Measurements from ENCODE around the gene FCHSD2. TPM values are rescaled to one million over a fixed set of nuclear protein-coding genes. Genes with fewer than 3 reads are reported as not detected.

The FCHSD2 gene
- total and polyA plus RNA-seq, 2 of the 8 experiments (the other 6 are each of a cell fraction or from before 2014, with no cell fraction given) = 4.1 to 7.8 TPM

GRCh38 chr11:72981971-72982685 is 160.0 kb downstream of the FCHSD2 start (continued):
- TF ChIP-seq, protein P1, sequence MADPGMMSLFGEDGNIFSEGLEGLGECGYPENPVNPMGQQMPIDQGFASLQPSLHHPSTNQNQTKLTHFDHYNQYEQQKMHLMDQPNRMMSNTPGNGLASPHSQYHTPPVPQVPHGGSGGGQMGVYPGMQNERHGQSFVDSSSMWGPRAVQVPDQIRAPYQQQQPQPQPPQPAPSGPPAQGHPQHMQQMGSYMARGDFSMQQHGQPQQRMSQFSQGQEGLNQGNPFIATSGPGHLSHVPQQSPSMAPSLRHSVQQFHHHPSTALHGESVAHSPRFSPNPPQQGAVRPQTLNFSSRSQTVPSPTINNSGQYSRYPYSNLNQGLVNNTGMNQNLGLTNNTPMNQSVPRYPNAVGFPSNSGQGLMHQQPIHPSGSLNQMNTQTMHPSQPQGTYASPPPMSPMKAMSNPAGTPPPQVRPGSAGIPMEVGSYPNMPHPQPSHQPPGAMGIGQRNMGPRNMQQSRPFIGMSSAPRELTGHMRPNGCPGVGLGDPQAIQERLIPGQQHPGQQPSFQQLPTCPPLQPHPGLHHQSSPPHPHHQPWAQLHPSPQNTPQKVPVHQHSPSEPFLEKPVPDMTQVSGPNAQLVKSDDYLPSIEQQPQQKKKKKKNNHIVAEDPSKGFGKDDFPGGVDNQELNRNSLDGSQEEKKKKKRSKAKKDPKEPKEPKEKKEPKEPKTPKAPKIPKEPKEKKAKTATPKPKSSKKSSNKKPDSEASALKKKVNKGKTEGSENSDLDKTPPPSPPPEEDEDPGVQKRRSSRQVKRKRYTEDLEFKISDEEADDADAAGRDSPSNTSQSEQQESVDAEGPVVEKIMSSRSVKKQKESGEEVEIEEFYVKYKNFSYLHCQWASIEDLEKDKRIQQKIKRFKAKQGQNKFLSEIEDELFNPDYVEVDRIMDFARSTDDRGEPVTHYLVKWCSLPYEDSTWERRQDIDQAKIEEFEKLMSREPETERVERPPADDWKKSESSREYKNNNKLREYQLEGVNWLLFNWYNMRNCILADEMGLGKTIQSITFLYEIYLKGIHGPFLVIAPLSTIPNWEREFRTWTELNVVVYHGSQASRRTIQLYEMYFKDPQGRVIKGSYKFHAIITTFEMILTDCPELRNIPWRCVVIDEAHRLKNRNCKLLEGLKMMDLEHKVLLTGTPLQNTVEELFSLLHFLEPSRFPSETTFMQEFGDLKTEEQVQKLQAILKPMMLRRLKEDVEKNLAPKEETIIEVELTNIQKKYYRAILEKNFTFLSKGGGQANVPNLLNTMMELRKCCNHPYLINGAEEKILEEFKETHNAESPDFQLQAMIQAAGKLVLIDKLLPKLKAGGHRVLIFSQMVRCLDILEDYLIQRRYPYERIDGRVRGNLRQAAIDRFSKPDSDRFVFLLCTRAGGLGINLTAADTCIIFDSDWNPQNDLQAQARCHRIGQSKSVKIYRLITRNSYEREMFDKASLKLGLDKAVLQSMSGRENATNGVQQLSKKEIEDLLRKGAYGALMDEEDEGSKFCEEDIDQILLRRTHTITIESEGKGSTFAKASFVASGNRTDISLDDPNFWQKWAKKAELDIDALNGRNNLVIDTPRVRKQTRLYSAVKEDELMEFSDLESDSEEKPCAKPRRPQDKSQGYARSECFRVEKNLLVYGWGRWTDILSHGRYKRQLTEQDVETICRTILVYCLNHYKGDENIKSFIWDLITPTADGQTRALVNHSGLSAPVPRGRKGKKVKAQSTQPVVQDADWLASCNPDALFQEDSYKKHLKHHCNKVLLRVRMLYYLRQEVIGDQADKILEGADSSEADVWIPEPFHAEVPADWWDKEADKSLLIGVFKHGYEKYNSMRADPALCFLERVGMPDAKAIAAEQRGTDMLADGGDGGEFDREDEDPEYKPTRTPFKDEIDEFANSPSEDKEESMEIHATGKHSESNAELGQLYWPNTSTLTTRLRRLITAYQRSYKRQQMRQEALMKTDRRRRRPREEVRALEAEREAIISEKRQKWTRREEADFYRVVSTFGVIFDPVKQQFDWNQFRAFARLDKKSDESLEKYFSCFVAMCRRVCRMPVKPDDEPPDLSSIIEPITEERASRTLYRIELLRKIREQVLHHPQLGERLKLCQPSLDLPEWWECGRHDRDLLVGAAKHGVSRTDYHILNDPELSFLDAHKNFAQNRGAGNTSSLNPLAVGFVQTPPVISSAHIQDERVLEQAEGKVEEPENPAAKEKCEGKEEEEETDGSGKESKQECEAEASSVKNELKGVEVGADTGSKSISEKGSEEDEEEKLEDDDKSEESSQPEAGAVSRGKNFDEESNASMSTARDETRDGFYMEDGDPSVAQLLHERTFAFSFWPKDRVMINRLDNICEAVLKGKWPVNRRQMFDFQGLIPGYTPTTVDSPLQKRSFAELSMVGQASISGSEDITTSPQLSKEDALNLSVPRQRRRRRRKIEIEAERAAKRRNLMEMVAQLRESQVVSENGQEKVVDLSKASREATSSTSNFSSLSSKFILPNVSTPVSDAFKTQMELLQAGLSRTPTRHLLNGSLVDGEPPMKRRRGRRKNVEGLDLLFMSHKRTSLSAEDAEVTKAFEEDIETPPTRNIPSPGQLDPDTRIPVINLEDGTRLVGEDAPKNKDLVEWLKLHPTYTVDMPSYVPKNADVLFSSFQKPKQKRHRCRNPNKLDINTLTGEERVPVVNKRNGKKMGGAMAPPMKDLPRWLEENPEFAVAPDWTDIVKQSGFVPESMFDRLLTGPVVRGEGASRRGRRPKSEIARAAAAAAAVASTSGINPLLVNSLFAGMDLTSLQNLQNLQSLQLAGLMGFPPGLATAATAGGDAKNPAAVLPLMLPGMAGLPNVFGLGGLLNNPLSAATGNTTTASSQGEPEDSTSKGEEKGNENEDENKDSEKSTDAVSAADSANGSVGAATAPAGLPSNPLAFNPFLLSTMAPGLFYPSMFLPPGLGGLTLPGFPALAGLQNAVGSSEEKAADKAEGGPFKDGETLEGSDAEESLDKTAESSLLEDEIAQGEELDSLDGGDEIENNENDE (IDR thresholded peaks at IDR 0.05; ENCODE audit: insufficient replicate concordance, low read length) = no peak
- no peak for TF ChIP-seq CREB1 (IDR thresholded peaks at IDR 0.05)
- TF ChIP-seq SIX5 (IDR thresholded peaks at IDR 0.05; ENCODE audit: low read depth, low read length) = no peak
- TF ChIP-seq CHD2 (IDR thresholded peaks at IDR 0.05; ENCODE audit: low read length) = no peak
- TF ChIP-seq CEBPB (IDR thresholded peaks at IDR 0.05; ENCODE audit: low read depth, low read length) = no peak
- TF ChIP-seq USF2 (IDR thresholded peaks at IDR 0.05; ENCODE audit: low read length) = no peak
- no peak for TF ChIP-seq MAFK (IDR thresholded peaks at IDR 0.05; ENCODE audit: low read depth, low read length)
